Left lung (tissue), 10 donors: ENCODE data around the gene MYH16. TPM values are rescaled to one million over a fixed set of nuclear protein-coding genes. Genes with fewer than 3 reads are reported as not detected.
A peak's percentile ranks its signal among the peaks of the same experiment; 100 is the strongest.

ENCODE experiments used
- ATAC-seq: fragments of 200-7000 bp; cut with Tn5 transposase; one replicate; pipeline ENCODE4 v1.9.1; 2020; ENCODE audit warnings: moderate library complexity
- DNase-seq, 4 donors: peaks; one replicate each; pipeline ENCODE4 v3.0.0-alpha.2; 2013 to 2020
- H3K27ac ChIP-seq, 2 donors: fragments of 200-600 bp; sonication (generic) in 1 of 2; one replicate each; pipeline versions ENCODE4 v1.5.0 to v1.8.0; 2020 to 2021
- H3K27me3 ChIP-seq, 2 donors: fragments of 200-600 bp; sonication (generic) in 1 of 2; one replicate each; pipeline versions ENCODE4 v1.5.0 to v1.8.0; 2020 to 2021
- H3K36me3 ChIP-seq, 2 donors: fragments of 200-600 bp; sonication (generic) in 1 of 2; one replicate each; pipeline versions ENCODE4 v1.5.0 to v1.8.0; 2020 to 2021
- H3K4me1 ChIP-seq, 2 donors: fragments of 200-600 bp; one replicate each; pipeline ENCODE4 v1.8.0; 2021
- H3K4me3 ChIP-seq, 2 donors: fragments of 200-600 bp; sonication (generic) in 1 of 2; one replicate each; pipeline versions ENCODE4 v1.5.0 to v1.8.0; 2020 to 2021; ENCODE audit warnings: mild to moderate bottlenecking in 1 of 2
- H3K9me3 ChIP-seq, 2 donors: fragments of 200-600 bp; sonication (generic) in 1 of 2; one replicate each; pipeline versions ENCODE4 v1.5.0 to v1.8.0; 2020 to 2021
- intact Hi-C, 2 donors: fragments of 100-400 bp; cut with DNase I; formaldehyde crosslinking; loops; one replicate each; pipeline versions ENCODE4 v1.11.2 to v1.14.2; 2022
- polyA plus RNA-seq, 6 donors: library from polyadenylated mRNA; unstranded; fragments of 120-200 nt; gene quantifications; one replicate each; pipeline ENCODE4 v1.2.1, GENCODE V29; 2013; ENCODE audit not compliant: insufficient read length in 6 of 6
- total RNA-seq, 2 donors: library from RNA; stranded (reverse); fragmentation: NEBNext Ultra II Directional; extraction: Animal tissue kit (Norgen Biotek cat#: 25700); gene quantifications; one replicate each; pipeline ENCODE4 v1.2.1, GENCODE V29; 2021
- TF ChIP-seq, protein P1 (sequence below), 2 donors: fragments of 200-600 bp; sonication (generic) in 1 of 2; IDR thresholded peaks; one replicate each; pipeline versions ENCODE4 v1.5.0 to v1.8.0; 2021; ENCODE audit warnings: antibody characterized with exemption in 2 of 2
- donor health status: DM: no; HTN: yes; CAD: no.
- donor health status: DM: no; HTN: no; CAD: no.

The MYH16 gene
- total and polyA plus RNA-seq, 8 donors = 0.04 to 0.49 (median 0.24) TPM; not detected in 4

DNA sequence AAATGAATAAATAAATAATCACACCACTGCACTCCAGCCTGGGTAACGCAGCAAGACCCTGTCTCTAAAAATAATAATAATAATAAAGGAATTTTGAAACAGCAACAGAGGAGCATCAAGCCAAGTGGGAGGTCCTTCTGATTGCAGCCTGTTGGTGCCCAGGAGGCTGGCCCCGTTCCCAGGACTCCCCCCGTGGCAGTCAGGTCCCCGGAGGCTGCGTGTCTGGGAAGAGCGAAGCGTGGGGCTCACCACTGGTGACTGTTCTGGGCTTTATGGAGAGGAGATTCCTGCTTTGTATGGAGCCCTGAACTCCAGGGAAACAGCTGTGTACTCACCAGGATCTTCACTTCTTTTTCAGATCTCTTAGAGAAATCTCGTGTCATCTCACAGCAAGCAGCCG lies 19.3 kb upstream of the MYH16 start:
- TF ChIP-seq, protein P1, sequence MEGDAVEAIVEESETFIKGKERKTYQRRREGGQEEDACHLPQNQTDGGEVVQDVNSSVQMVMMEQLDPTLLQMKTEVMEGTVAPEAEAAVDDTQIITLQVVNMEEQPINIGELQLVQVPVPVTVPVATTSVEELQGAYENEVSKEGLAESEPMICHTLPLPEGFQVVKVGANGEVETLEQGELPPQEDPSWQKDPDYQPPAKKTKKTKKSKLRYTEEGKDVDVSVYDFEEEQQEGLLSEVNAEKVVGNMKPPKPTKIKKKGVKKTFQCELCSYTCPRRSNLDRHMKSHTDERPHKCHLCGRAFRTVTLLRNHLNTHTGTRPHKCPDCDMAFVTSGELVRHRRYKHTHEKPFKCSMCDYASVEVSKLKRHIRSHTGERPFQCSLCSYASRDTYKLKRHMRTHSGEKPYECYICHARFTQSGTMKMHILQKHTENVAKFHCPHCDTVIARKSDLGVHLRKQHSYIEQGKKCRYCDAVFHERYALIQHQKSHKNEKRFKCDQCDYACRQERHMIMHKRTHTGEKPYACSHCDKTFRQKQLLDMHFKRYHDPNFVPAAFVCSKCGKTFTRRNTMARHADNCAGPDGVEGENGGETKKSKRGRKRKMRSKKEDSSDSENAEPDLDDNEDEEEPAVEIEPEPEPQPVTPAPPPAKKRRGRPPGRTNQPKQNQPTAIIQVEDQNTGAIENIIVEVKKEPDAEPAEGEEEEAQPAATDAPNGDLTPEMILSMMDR (IDR thresholded peaks at IDR 0.05) = no peak
- peaks cover 0 to 5% of the 10 kb centered on the region in 2 donors for H3K4me1 ChIP-seq
- H3K9me3 ChIP-seq = no peaks in the 10 kb centered on the region
- ATAC-seq = no peak
- intact Hi-C loops = no loop called here
- H3K27ac ChIP-seq = no peak overlapping the region
- peak in 1 of 4 donors; percentile 5 for DNase-seq
- H3K4me3 ChIP-seq = no peak overlapping the region
- no peaks in the 10 kb centered on the region for H3K27me3 ChIP-seq
- H3K36me3 ChIP-seq = no peaks in the 10 kb centered on the region

DNA sequence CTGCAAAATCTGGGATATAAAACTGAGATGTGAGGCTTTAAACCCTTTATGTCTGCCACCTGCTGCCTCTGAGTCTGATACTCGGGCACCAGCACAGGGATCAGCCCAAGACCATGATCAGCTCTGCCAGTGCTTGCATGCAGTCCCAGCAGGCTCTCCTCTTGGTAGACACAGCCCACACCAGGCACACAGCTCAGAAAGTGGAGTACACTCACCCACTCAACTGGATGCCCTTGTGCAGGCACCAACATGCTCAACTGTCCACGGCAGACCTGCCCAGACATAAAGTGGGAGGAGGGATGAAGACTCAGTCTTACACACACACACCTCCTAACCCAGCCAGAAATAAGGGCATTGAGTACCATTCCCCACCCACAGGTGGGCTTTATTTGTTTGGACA lies 18.2 kb upstream of the MYH16 start:
- Histone ChIP-seq H3K4me1 (no peaks in the 10 kb centered on the region), H3K9me3 (no peaks in the 10 kb centered on the region), H3K4me3 (no peak overlapping the region), H3K27me3 (no peaks in the 10 kb centered on the region), H3K36me3 (no peaks in the 10 kb centered on the region), H3K27ac (no peak overlapping the region)
- intact Hi-C loops = no loop called here
- no peak for ATAC-seq
- TF ChIP-seq, protein P1 (IDR thresholded peaks at IDR 0.05) = no peak
- no peak for DNase-seq

DNA sequence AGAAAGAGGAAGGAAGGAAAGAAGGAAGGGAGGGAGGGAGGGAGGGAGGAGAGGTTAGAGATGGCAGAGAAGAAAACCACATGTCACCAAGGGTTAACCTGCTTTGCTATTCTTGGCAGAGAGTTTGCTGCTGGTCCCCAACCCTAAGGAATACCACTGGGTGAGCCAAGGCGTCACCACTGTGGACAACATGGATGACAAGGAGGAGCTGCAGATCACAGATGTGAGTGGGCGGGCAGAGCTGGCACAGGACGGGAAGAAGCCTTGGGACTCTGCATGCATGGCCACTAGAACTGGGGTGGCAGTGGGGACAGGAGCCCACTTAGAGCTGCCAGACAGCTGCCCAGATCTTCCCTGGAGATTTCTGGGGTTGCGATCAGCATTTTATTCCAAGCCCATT lies 17.2 kb upstream of the MYH16 start:
- TF ChIP-seq, protein P1 (IDR thresholded peaks at IDR 0.05) = no peak
- no peaks in the 10 kb centered on the region for H3K36me3 ChIP-seq
- no peak overlapping the region for H3K27ac ChIP-seq
- H3K4me3 ChIP-seq = no peak overlapping the region
- ATAC-seq (no peak), DNase-seq (no peak)
- no peaks in the 10 kb centered on the region for H3K27me3 ChIP-seq
- H3K4me1 ChIP-seq = no peaks in the 10 kb centered on the region
- H3K9me3 ChIP-seq = no peaks in the 10 kb centered on the region
- intact Hi-C loops = no loop called here

DNA sequence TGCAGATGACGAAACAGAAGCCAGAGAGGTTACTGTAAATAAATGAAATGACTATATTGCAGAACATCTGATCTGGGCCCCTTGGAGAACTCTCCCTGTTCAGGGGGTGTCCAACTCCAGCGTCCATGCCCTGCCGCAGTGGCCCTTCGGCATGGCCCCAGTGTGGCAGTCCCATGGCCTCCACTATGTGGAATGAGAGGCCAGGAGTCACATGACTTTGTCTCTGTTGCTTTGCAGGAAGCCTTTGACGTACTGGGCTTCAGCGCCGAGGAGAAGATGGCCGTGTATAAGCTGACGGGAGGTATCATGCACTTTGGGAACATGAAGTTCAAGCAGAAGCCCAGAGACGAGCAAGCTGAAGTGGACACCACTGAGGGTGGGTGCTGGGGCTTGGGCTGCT lies 15.6 kb upstream of the MYH16 start:
- DNase-seq = no peak
- TF ChIP-seq, protein P1 (IDR thresholded peaks at IDR 0.05) = no peak
- intact Hi-C loops = no loop called here
- H3K27me3 ChIP-seq = no peaks in the 10 kb centered on the region
- H3K36me3 ChIP-seq = no peaks in the 10 kb centered on the region
- no peaks in the 10 kb centered on the region for H3K4me1 ChIP-seq
- no peak for ATAC-seq
- H3K27ac ChIP-seq = no peak overlapping the region
- H3K4me3 ChIP-seq = no peak overlapping the region
- no peaks in the 10 kb centered on the region for H3K9me3 ChIP-seq

DNA sequence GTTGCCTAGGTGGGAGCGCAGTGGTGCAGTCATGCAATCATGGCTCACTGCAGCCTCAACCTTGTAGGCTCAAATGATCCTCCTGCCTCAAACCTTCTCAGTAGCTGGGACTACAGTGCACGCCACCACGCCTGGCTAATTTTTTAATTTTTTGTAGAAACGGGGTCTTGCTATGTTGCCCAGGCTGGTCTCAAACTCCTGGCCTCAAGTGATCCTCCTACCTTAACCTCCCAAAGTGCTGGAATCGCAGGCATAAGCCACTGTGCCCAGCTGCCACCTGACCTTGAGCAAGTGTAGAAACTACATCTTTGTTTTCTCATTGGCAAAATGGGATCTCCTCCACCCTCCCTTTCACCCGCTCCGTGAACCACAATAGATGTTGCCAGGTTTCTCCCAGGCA lies 15.0 kb upstream of the MYH16 start:
- Histone ChIP-seq H3K27me3 (no peaks in the 10 kb centered on the region), H3K9me3 (no peaks in the 10 kb centered on the region), H3K4me1 (no peaks in the 10 kb centered on the region), H3K27ac (no peak overlapping the region), H3K36me3 (no peaks in the 10 kb centered on the region), H3K4me3 (no peak overlapping the region)
- DNase-seq (no peak), ATAC-seq (no peak)
- intact Hi-C loops = no loop called here
- TF ChIP-seq, protein P1 (IDR thresholded peaks at IDR 0.05) = no peak
